ENCODE results near the gene MAGED2.
A peak's percentile ranks its signal among the peaks of the same experiment; 100 is the strongest.
"Not testable (repeated sequence)": the region's sequence is repeated elsewhere in the genome, so short reads cannot be mapped to it uniquely, and the experiment has no call there.

MAGED2 gene

DNA sequence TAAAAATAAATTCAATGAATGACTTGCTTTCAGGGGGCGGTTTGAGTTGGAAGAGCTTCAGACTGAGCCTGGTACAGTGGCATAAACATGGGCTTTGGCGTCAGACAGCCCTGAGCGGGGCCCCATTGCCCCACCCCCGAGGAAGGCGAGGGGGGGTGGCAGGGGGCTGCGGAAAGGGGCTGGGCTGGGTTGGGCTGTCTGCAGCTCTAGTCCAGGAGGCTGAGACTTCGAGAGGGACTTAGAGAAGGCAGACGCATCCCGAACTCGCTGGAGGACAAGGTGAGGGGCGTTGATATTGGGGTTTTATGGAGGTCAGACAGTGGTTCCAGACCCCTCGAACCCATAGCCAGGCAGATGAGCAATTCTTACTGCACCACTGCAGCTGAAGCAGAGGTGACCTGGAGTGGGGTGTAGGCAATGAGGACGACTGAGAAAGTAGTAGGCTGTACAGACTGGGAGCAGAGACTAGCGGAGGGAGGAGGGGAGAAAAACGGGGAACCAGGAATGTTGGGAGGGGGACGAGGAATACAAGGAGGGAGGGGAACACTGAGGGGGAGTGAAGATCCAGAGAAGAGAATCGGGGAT, at the start of gene MAGED2:
MAGED2 (plus strand) TSS at position 222 of the 585 bp plus-strand sequence. CDS start 1,587 bp downstream, outside the sequence.
- DNase-seq = no peak

DNA sequence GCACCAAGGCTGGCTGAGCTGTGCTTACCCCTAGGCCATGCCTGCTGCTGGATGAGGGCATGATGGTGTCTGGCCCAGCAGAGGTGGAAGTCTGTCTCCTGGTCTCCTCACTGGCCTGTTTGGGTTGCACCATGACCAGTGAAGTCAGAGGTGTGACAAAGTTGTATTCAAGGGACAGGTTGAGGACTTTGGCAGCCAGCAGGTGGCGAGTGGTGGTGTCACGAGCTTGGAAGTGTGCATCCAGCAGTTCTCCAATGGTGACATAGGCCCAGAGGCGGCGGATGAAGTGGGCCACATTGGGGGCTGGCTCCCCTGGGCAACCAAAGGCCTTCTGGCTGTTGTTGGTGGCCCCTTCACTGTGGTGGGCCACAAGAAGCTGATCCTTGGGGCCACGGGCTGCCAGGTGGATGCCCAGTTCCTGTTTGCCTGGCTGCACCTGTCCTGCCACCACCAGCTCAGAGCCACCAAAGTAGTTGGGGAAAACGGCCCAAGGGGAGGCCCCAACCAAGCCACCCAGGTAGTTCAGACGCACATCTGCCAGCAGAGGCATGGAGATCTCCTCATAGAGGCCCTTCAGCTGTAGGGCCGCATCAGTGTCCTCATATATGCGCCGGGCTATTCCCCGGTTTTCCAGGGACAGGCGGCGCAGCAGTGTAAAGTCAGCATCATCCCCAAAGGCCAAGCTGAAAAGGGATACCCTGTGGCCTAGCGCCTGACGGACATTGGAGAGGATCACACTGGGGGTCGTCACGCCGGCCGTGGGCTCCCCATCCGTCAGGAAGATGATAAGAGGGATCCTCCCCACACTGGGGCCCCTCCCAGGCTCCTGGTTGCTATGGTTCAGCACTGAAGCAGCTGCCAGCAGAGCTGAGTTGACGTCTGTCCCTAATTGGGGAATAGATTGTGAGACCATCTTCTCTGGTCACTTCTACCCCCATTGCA, 49.2 kb upstream of the MAGED2 start:
- DNase-seq = no peak

GRCh38 chrX:54774391-54775094, 33.0 kb upstream of the MAGED2 start:
- not testable (repeated sequence) for DNase-seq

- no peak for DNase-seq
These were observed 31.5 kb upstream of the MAGED2 start for GRCh38 chrX:54776061-54776460.

GRCh38 chrX:54776987-54777672, 30.4 kb upstream of the MAGED2 start:
- no peak for DNase-seq

DNA sequence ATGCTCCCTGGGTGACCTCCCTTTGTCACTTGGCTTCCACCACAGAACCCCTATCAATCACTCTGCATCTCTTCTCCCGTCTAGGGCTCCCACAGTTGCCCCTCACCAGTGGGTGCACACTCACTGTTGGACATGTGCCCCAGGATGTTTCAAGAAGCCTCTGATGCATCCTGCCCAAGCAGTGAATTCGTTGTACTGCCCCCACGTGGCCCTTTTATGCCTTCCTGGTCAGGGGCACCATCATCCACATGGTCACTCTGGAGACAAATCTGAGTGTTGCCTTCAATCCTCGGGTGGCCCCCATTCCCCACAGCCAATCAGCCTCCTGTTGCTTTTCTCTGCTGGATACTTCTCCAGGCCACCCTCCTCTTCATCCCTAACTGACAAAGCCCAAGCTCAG, 21.6 kb upstream of the MAGED2 start:
- no peak for DNase-seq

GRCh38 chrX:54786967-54787366, 20.6 kb upstream of the MAGED2 start:
- DNase-seq = peak; percentile 8

GRCh38 chrX:54788446-54788845, 19.1 kb upstream of the MAGED2 start:
- no peak for DNase-seq

DNA sequence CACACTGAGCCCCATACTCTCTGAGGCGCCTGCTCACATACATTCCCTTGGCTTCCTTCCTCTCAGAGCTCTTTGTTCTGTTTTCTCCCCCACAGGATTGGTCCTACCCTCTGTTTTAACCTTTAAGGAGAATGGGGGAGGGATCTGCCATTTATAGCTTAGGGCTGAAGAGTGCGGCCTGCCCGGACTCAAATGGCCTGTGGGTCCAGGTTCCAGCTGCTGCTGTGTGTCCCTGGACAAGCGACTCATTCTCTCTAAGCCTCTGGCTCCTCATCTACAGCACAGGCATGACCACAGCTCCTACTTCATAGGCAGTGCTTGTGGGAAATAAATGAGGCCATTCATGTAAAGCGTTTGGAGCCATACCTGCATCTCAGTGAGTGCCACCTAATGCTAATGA, 18.1 kb upstream of the MAGED2 start:
- DNase-seq = not testable (repeated sequence)

DNA sequence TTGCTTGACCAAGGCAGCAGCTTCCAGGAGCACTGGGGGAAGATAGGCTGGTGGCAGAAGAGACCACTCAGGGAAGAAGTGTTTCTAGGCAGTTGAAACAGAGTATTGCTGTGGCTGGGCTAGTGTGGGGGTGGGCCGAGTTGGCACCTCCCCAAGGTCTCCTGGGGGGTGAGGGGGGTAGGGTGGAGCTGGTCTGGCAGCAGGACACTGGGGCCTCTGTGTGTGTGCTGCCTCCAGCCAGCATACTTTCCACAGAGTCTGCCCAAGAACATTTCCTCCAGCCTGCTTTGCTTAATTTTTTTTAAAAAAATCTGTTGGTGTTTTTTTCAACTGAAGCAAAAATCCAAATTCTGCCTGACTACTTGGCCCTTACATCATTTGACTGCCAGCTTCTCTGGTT, 13.5 kb upstream of the MAGED2 start:
- no peak for DNase-seq

DNA sequence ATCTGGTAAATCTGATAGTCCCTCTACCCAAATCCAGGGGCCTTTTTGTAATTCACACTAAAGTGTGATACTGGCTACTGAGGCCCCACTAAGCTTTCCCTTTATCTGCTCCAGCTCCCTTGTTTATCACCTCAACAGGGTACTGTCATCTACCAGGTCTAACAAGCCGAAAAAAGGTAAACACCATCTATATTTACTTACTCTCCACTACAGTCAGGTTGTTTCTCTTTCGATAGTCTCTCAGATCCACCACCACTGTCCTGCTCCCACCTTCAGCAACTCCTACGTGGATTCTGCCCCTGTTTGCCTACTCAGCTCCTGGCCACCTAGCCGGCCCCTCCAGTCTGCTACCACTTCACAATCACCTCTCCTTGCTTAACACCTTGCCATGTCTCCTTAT, 12.8 kb upstream of the MAGED2 start:
- no peak for DNase-seq

- DNase-seq = no peak
These were observed 9.4 kb upstream of the MAGED2 start, which contains the start of gene ITIH6 for GRCh38 chrX:54798137-54798536. Gene ITIH6, minus strand, starts transcription at chrX:54798255. Its CDS starts 45 bp downstream, at chrX:54798210.

DNA sequence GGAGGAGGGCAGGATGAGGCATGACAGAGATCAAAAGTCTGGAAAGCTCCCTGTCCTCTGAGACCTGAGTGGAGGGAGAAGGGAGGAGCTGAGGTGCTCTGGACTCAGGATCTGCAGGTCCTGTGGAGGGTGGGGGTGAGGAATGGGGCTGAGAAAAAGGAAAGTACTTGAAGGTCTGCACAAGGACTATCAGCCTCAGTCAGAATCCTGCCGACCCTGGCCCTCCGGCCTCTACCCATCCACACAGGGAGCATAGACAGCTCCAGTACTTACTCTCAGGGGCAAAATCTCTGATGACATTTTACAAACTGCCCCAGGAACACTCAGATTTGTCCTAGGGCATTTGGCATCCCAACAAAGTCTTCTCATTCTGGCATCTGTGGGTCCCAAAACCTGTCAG, 8.5 kb upstream of the MAGED2 start:
- no peak for DNase-seq

- DNase-seq = peak; percentile 80
These were observed 612 bp downstream of the MAGED2 start for GRCh38 chrX:54808109-54808604.

DNA sequence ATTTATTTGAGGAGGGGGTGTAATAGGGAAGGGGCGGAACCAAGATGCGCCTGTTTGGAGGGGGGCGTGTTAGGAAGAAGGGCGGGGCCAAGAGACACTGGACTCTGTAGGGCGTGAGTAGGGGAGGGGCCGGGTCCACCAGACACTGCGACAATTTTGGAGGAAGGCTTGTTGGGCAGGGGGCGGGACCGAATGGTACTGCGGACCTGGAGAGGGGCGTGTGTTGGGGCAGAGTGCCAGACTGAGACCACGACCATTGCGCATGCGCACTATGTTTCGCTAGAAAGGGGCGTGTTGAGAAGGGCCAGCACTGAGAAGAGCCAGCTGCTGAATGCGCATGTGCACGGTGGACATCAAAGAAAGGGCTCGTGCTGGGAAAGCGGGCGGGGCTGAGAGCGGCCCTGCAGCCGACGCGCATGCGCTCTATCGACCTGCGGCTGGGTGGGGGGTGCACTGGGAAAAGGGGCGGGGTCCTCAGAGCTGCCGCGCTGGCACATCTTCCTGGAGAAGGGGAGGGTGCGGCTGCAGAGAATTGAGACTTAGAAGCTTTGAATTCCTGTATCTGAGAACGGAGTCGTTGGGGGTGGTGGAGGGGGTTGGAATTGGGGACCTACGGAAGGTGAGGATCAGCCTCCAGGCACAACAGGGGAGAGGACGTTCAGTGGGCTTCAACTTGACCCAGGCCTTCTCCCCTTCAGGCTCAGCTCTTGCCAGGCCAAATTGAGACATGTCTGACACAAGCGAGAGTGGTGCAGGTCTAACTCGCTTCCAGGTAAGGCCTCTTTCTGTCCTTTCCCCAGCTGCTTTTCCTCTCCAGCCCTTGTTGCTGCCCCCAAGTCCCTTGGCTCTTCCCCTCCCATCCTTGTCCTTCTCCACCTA, 1.3 kb downstream of the MAGED2 start:
- peak; percentile 92 for DNase-seq

GRCh38 chrX:54810532-54810931, 3.0 kb downstream of the MAGED2 start:
- DNase-seq = no peak

GRCh38 chrX:54811301-54811885, 3.8 kb downstream of the MAGED2 start:
- DNase-seq = no peak

DNA sequence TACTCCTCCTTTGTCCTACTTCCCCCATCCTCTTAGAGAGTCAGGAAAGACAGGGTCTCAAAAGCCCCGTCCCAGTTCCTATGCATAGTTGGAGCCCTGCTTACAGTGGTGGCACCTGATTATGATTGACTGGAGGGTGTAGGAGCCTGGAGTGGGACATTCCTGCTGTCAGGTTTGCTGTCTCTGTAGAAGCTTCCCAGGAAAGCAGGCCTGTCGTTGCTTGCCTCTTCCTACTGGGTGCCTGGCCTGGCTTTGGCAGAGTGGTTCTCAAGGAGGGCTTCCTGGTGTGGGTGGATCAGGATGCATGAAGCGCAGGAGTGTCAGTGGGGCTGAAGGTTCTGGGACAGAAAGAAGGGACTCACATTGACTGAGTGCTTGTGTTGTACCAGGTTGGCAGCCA, 4.8 kb downstream of the MAGED2 start:
- no peak for DNase-seq

GRCh38 chrX:54817220-54817820, 9.8 kb downstream of the MAGED2 start:
- DNase-seq = no peak

DNA sequence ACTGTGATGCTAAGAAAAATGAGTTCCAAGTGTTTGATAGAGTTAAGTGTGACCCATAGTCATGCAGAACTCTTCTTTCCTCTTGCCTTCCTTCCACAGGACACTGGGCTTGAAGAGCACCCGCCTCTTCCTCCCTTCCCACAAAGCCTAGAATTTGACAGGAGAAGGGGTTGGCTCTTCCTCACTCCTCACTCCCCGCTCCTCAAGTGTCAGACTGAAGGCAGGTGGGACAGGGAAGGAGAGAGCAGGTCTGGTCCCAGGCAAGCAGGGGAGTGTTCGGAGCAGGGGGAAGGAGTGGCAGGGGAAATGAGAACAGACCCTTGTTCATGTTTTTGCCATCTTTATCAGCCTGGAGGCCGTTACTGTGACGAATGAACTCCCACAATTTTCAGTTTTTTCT, 10.7 kb downstream of the MAGED2 start:
- DNase-seq = no peak

- DNase-seq = no peak
These were observed 11.7 kb downstream of the MAGED2 start for GRCh38 chrX:54819201-54819600.

Measured in NCI-H2029 (cell line).